Right ventricle myocardium superior (tissue), 1 donor: ENCODE measurements around the gene AXIN1. TPM values are rescaled to one million over a fixed set of nuclear protein-coding genes. Genes with fewer than 3 reads are reported as not detected.

Source experiments
- ATAC-seq: fragments of 200-7000 bp; cut with Tn5 transposase; one replicate; pipeline ENCODE4 v1.9.1; 2020; ENCODE audit warnings: mild to moderate bottlenecking; ENCODE audit not compliant: poor library complexity
- DNase-seq: peaks from one replicate; pipeline ENCODE4 v3.0.0-alpha.2; 2020
- intact Hi-C: fragments of 100-400 bp; cut with DNase I; formaldehyde crosslinking; loops from one replicate; pipeline ENCODE4 v1.11.2; 2022
- total RNA-seq: library from RNA; stranded (reverse); fragmentation: NEBNext Ultra II Directional; extraction: Animal tissue kit (Norgen Biotek cat#: 25700); gene quantifications from one replicate; pipeline ENCODE4 v1.2.1, GENCODE V29; 2021
- donor health status: DM: no; HTN: yes; CAD: no; lungs with severe emphysema.

Gene AXIN1
- total RNA-seq, 1 donor from 2014 or later: 14.0 TPM

GRCh38 chr16:293043-293775 lies 59.3 kb downstream of the AXIN1 start:
- intact Hi-C loops: no loop called here
- DNase-seq (no peak), ATAC-seq (no peak)

GRCh38 chr16:291539-291938 lies 61.0 kb downstream of the AXIN1 start:
- DNase-seq: no peak
- ATAC-seq: no peak

GRCh38 chr16:290681-291405 lies 61.7 kb downstream of the AXIN1 start:
- DNase-seq: no peak
- ATAC-seq: no peak

More at GRCh38 chr16:291539-291938, 61.0 kb downstream of the AXIN1 start:
- intact Hi-C loops: no loop called here

GRCh38 chr16:290015-290680 lies 62.4 kb downstream of the AXIN1 start:
- no peak for ATAC-seq
- intact Hi-C loops: no loop called here
- DNase-seq: no peak

More at GRCh38 chr16:290681-291405, 61.7 kb downstream of the AXIN1 start:
- intact Hi-C loops: no loop called here

GRCh38 chr16:289395-289997 lies 63.0 kb downstream of the AXIN1 start:
- ATAC-seq: no peak
- intact Hi-C loops: no loop called here
- no peak for DNase-seq

- no peak for DNase-seq
- ATAC-seq: no peak
- intact Hi-C loops: no loop called here
Observed at GRCh38 chr16:287981-288920, 64.3 kb downstream of the AXIN1 start.

DNA sequence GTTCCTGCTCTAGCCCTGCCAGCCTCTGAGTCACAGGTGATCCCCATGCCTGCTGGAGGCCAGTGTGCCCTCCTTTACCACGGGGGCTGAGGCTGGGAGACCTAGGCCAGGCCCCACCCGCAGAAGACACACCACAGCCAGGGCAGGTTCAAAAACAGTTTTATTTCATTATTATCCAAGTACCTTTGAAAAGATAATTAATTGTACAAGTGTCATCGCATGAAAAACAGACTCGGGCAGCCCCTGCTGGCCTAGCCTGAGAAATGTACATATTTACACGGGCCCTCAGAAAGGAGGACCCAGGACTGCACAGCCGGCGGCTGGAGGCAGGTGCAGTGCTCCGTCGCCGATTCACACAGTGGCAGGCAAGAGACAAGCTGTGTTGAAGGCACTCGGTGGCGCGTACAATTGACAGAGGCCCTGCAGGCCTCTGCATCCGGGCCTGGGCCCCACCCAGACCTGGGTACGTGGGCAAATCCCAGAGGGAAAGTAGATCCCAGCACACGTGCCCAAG lies 65.2 kb downstream of the AXIN1 start:
- no peak for DNase-seq
- ATAC-seq: no peak
- intact Hi-C loops: no loop called here

DNA sequence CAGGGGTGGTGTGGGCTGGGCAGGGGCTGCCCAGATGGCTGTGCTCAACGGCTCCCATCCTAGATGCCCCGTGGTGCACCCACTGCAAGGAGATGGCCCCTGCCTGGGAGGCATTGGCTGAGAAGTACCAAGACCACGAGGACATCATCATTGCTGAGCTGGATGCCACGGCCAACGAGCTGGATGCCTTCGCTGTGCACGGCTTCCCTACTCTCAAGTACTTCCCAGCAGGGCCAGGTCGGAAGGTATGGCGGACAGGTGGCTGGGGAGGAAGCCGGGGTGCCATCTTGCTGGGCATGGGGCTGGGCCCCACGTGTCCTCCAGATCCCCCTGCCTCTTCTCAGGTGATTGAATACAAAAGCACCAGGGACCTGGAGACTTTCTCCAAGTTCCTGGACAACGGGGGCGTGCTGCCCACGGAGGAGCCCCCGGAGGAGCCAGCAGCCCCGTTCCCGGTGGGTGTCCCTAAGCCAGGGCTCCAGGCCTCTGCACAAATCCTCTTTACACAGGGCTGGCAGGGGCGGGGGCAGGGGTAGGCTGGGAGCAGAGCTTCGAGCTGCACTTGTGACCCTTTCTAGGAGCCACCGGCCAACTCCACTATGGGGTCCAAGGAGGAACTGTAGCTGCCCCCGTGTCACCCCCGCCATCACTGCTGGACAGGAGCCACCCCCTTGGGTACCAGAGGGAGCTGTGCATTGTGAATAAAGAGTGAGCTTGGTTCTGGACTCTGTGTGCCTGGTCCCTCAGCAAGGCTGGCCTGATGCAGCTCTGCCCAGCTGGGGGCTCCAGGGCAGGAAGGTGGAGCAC lies 65.8 kb downstream of the AXIN1 start:
- intact Hi-C loops: no loop called here

DNA sequence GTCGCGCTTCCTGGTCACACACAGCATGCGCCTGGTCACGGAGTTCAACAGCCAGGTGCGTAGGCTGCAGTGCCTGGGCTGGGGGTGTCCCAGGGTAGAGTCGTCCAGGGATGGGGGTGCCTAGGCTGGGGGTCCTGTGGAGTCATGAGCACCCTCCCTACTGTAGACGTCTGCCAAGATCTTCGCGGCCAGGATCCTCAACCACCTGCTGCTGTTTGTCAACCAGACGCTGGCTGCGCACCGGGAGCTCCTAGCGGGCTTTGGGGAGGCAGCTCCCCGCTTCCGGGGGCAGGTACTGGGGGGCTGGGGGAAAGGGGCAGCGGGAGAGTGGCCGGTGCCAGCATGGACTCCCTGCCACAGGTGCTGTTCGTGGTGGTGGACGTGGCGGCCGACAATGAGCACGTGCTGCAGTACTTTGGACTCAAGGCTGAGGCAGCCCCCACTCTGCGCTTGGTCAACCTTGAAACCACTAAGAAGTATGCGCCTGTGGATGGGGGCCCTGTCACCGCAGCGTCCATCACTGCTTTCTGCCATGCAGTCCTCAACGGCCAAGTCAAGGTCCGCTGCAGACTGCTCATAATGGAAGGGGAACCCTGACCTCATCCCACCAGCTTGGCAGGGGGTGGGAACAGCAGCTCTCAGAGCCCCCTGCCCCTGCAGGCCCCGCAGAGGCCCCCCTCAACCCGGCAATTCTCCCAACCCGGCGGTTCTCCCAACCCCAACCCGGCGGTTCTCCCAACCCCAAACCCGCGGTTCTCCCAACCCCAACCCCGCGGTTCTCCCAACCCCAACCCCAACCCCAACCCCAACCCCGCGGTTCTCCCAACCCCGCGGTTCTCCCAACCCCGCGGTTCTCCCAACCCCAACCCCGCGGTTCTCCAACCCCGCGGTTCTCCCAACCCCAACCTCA lies 67.1 kb downstream of the AXIN1 start:
- ATAC-seq: no peak
- intact Hi-C loops: no loop called here
- no peak for DNase-seq

More for the DNA sequence above, 65.8 kb downstream of the AXIN1 start:
- no peak for DNase-seq
- no peak for ATAC-seq

GRCh38 chr16:284204-285120 lies 68.1 kb downstream of the AXIN1 start:
- intact Hi-C loops: no loop called here
- ATAC-seq: no peak
- no peak for DNase-seq

DNA sequence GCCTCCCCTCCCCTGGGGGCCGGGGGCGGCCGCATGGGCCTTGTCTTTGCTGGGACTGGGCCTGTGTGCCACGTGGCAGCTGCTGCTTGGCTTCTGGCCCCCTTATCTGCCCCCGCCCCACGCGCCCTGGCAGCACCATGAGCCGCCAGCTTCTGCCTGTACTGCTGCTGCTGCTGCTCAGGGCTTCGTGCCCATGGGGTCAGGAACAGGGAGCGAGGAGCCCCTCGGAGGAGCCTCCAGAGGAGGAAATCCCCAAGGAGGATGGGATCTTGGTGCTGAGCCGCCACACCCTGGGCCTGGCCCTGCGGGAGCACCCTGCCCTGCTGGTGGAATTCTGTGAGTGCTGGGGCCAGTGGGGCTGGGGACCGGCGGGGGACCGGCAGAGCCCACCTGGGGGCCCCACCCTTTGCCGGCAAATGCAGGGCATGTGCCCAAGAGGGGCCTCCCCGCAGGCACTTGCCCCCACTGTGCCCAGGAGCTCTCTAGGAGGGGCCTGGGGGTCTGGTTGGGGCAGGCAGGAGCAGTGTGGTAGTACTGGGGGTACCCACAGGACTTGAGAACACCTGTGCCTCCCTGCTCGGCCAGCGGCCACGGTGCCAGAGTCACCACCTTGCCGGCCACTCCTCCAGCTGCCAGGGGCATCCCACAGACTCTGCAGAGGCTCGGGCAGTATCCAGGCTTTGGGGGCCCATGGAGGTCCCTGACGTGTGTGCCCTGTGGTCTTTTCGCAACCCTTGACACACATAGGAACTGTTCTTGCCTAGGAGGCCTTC lies 69.3 kb downstream of the AXIN1 start, which contains the start of gene PDIA2:
PDIA2 (plus strand) TSS at position 132 of the 773 bp plus-strand sequence; CDS start at position 138, 6 bp downstream.
- DNase-seq (no peak), ATAC-seq (no peak)
- intact Hi-C loops: no loop called here

- ATAC-seq: no peak
- no peak for DNase-seq
- intact Hi-C loops: no loop called here
Observed at GRCh38 chr16:282491-282890, 70.0 kb downstream of the AXIN1 start.

- intact Hi-C loops: no loop called here
- no peak for DNase-seq
- ATAC-seq: no peak
Observed at GRCh38 chr16:281660-282255, 70.8 kb downstream of the AXIN1 start.

DNA sequence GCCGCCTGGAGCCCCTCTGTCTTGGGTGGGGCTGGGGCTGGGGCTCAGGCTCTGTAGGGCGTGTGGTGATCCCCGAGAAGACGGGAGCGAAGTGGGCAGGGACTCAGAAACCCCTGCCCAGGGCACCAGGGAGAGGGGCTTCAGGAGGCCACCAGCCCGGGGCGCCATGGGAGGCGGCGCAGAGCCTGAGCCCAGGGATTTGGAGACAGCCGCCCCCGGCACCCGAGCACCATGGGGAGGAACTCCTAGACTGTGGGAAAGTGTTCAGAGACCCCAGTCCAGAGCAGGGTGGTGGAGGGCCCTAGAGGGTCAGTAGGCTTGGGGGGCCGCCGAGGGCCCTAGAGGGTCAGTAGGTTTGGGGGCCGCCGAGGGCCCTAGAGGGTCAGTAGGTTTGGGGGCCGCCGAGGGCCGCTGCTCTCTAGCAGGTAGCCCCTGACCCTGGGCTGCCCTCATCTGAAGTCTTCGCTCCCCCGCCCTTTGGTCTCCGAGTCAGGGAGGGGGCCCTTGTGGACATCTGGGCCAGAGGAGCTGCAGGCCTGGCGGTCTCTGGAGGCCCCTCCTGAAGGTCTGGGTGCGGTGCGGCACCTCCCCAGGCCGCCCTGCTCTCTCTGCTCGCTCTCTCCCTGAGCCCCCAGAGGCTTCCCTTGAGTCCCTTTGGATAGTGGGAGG lies 71.4 kb downstream of the AXIN1 start:
- intact Hi-C loops: no loop called here

More for the DNA sequence above, 71.4 kb downstream of the AXIN1 start:
- ATAC-seq: no peak
- DNase-seq: no peak
